GM18508 (cell line): Measurements from ENCODE around the gene METRNL.

Source experiments
- ATAC-seq: cut with Tn5 transposase; IDR thresholded peaks from one replicate; pipeline ENCODE4 v1.9.1; 2021; ENCODE audit warnings: moderate number of reproducible peaks; ENCODE audit not compliant: insufficient read depth, unreplicated experiment

Gene METRNL

GRCh38 chr17:83089328-83090132 lies 10.1 kb downstream of the METRNL start:
- no peak for ATAC-seq

- no peak for ATAC-seq
These were observed 11.2 kb downstream of the METRNL start for GRCh38 chr17:83090444-83091256.

DNA sequence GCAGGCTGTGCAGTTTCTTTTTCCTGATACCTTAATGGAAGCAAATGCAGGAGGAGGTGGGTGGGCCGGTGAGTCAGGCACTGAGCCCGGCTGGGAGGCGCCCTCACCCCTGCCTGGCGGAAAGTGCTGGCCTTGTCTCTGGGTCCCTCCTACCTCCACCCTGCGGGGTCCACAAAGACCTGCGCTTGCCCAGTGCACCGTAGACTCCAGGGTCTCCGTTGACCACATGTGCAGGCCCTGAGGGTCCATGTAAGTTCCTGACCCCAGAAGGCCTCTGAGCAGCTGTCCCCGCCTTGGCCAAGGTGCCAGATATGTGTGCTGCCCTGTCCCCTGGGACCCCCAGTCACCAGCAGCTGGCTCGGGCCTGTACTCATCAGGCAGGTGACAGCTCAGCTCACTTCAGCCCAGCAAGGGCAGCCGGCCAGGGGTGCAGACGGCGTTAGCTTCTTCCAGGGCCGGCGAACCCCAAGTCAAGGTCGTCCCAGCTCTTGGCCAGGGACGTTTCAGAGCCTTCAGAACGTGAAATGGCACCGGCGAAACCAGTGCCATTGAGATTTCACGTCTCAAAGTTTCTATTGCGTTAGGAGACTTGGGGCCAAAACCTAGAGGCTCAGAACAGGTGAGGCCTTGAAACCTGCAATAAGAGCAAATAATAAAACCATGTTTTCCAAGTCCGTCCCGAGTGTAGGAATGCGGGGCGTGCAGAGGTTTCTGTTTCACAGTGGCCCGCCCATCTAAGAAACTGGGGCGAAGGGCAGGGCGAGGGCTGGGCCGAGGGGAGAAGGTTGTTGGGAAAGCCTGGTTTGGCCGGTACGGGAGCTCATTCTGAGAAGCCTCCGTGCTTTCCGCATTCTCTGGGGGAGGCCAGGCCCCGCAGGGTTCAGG lies 12.1 kb downstream of the METRNL start:
- no peak for ATAC-seq

DNA sequence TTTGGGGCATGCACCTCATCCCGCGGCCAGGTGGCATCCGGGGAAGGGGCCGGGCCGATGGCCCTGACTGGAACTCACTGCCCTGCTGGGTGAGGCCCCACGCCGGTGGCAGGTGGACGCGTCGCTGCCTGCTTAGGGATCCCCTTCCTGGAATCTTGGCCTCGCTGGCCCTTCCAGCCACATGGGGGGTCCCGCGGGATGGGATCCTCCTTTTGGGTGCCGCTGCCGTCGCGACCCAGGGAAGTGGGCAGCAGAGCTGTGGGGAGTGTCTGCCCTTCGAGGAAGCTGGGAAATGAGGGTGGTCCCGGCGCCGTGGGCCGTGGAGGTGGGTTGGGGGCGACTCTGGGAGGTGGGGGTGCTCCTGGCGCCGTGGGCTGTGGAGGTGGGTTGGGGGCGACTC lies 12.8 kb downstream of the METRNL start:
- ATAC-seq, result no peak

DNA sequence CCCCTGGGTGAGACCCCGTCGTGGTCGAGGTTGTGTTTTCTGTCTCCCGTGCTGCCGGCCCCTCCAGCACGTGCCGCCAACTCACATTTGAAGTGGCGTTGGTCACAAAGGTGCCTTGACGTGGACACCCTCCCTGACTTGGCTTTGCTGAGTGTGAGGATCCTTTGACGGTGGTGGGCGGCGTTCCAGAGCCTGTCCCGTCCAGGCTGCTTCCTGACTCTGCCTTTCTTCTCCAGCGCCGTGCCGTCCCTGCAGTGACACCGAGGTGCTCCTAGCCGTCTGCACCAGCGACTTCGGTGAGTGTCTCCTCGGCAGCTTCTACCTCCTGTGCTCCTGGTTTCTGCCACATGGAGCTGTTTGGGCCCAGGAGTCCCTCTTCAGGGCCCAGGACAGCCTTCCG lies 13.5 kb downstream of the METRNL start:
- no peak for ATAC-seq

DNA sequence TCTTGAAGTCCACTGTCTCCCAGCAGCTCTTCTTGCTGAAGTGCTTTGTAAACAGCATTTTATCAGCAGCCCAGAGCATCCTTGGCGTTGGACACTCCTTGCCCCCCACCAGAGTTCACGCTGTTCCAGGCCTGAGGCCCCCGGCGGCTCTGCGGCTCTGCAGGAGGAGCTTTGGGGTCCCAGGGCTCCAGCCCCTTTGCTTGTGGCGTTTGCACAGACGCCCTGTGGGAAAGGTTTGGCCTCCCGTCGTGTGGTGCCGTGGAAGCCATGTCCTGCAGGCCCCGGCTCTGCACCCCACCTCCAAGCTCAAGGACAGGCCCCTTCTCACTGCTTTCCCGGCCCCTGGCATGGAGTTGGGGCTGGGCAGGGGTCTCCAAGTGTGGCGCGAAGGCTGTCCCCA lies 14.1 kb downstream of the METRNL start:
- ATAC-seq, result no peak

- no peak for ATAC-seq
These were observed 14.9 kb downstream of the METRNL start for GRCh38 chr17:83094291-83094690.

- ATAC-seq, result no peak
These were observed 15.6 kb downstream of the METRNL start for GRCh38 chr17:83095016-83095415.

GRCh38 chr17:83096401-83097224 lies 17.2 kb downstream of the METRNL start:
- ATAC-seq, result no peak

DNA sequence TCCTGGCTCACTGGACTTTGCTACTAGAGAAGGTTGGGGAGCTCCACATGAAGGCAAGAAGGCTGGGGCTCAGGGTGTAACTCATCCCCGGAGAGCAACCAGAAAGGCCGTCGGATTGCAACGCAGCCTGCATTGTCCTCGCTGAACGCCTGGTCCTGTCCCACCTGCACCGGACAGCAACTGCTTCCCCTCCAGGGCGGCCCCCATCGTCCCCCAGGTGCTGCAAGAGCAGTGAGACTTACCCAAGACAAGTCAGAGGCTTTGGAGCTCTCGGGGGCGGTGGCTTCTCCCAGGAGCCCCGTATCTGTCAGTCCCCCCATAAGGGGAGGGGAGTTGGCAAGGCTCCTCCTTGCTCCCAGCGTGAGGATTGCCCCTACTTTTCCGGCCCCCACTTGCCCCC lies 18.4 kb downstream of the METRNL start:
- no peak for ATAC-seq

- no peak for ATAC-seq
These were observed 19.1 kb downstream of the METRNL start for GRCh38 chr17:83098241-83099085.

GRCh38 chr17:83099086-83099555 lies 19.7 kb downstream of the METRNL start:
- no peak for ATAC-seq

GRCh38 chr17:83099570-83100181 lies 20.3 kb downstream of the METRNL start:
- ATAC-seq, result no peak

GRCh38 chr17:83100220-83100852 lies 20.9 kb downstream of the METRNL start:
- no peak for ATAC-seq

- ATAC-seq, result no peak
These were observed 21.5 kb downstream of the METRNL start for GRCh38 chr17:83100853-83101391.

- no peak for ATAC-seq
These were observed 22.5 kb downstream of the METRNL start for GRCh38 chr17:83101805-83102480.
